ENCODE measurements around the gene SMIM17.

DNA sequence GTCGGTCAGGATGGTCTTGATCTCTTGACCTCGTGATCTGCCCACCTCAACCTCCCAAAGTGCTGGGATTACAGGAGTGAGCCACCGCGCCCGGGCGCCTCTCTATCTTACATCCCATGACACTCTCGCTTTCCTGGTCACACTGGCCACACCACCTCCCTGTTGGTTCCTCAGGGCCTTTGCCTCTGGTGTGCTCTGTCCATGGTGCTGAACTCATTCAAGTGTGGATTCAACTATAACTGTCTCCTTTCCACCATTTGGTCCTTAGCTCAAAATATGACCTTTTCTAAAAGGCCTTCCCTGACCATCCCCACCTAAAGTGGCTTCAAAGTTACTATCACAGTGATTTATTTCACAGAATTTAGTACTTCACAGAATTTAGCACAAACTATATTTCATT, 3.7 kb upstream of the SMIM17 start:
- no peak for TF ChIP-seq CTCF (IDR thresholded peaks at IDR 0.05; ENCODE audit: low read depth, low read length, missing input control)
- no peak for TF ChIP-seq JUND (IDR thresholded peaks at IDR 0.05)
- no peak for TF ChIP-seq RAD21 (IDR thresholded peaks at IDR 0.05)
- TF ChIP-seq MAX (IDR thresholded peaks at IDR 0.05) = no peak
- TF ChIP-seq YY1 (IDR thresholded peaks at IDR 0.05) = no peak
- no peak for TF ChIP-seq EGR1 (IDR thresholded peaks at IDR 0.05; ENCODE audit: low read depth in 2 of 2)
- no peak for TF ChIP-seq TAF1 (conservative IDR thresholded peaks at IDR 0.05)
- TF ChIP-seq REST (IDR thresholded peaks at IDR 0.05) = peak; percentile 98
- TF ChIP-seq SP1 (IDR thresholded peaks at IDR 0.05) = no peak
- TF ChIP-seq GABPA (IDR thresholded peaks at IDR 0.05 in 1 of 2, conservative IDR thresholded peaks at IDR 0.05 in 1 of 2) = no peak
- TF ChIP-seq FOXA1 (IDR thresholded peaks at IDR 0.05) = no peak
- no peak for TF ChIP-seq ATF3 (IDR thresholded peaks at IDR 0.05)
- TF ChIP-seq RXRA (IDR thresholded peaks at IDR 0.05) = no peak
- no peak for TF ChIP-seq HNF4A (conservative IDR thresholded peaks at IDR 0.05)

All from liver (tissue), 3 donors.